Muscle layer of duodenum (tissue), 2 donors: ENCODE data around the gene GLCCI1.
"Not testable (repeated sequence)": the region's sequence is repeated elsewhere in the genome, so short reads cannot be mapped to it uniquely, and the experiment has no call there.

ENCODE experiments used
- H3K27ac ChIP-seq: one replicate; pipeline ENCODE4 v1.7.0; 2013; ENCODE audit warnings: mild to moderate bottlenecking, low read length
- H3K27me3 ChIP-seq: one replicate; pipeline ENCODE4 v1.7.0; 2013; ENCODE audit warnings: low read depth, mild to moderate bottlenecking, control low read depth, low read length
- H3K36me3 ChIP-seq, 2 donors: one replicate each; pipeline ENCODE4 v1.7.0; 2013; ENCODE audit warnings: low read length in 2 of 2, control low read depth in 1 of 2, mild to moderate bottlenecking in 1 of 2; ENCODE audit not compliant: insufficient read depth in 2 of 2, control insufficient read depth in 1 of 2
- H3K4me1 ChIP-seq, 2 donors: one replicate each; pipeline ENCODE4 v1.7.0; 2013; ENCODE audit warnings: low read length in 2 of 2, mild to moderate bottlenecking in 2 of 2, control low read depth in 1 of 2, moderate library complexity in 1 of 2; ENCODE audit not compliant: insufficient read depth in 2 of 2, control insufficient read depth in 1 of 2
- H3K4me3 ChIP-seq, 2 donors: one replicate each; pipeline ENCODE4 v1.7.0; 2013; ENCODE audit warnings: low read length in 2 of 2, low read depth in 1 of 2, mild to moderate bottlenecking in 1 of 2
- H3K9me3 ChIP-seq, 2 donors: one replicate each; pipeline ENCODE4 v1.7.0; 2013; ENCODE audit warnings: low read length in 2 of 2, control low read depth in 1 of 2, mild to moderate bottlenecking in 1 of 2; ENCODE audit not compliant: control insufficient read depth in 1 of 2
- donor health status: healthy.

The GLCCI1 gene

DNA sequence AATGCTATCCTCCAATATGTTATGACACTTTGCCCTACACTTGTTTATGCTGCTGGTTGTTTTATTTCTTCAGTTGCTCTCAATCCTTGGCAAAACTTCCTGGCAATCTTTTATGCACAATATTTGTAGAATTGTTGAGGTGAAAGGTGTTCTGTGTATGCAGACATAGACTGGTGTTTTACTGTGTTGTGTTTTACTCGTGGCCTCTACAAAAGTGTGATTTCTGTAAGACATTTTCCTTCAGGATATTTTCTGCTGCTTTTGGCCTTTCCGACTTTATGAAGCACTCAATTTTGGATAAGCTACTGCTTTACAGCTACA is 21.8 kb downstream of the GLCCI1 start:
- Histone ChIP-seq H3K36me3 (no peaks in the 10 kb centered on the region), H3K27me3 (no peaks in the 10 kb centered on the region), H3K9me3 (peaks cover 3 to 9% of the 10 kb centered on the region in 2 donors), H3K4me1 (peaks cover 0 to 11% of the 10 kb centered on the region in 2 donors), H3K4me3 (no peak overlapping the region), H3K27ac (no peak overlapping the region)

DNA sequence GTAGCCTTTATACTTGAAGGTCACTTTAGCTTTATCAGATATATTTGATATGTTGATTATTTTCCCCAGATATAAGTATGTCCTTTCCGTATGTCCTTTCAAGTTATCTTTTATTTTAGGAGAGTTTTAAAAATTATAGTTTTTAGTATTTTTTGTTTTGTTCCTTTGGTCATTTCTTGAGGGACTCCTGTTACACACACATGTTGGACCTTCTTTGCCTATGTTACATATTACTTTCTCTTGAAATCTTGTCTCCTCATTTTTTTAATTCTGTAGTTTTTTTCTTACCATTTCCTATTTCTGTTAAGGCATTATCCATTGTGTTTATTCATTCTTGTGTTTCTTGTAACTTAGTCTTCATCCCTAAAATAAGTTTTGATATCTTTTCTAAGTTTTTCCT is 23.9 kb downstream of the GLCCI1 start:
- no peaks in the 10 kb centered on the region for H3K36me3 ChIP-seq
- no peak overlapping the region for H3K27ac ChIP-seq
- H3K4me3 ChIP-seq = no peak overlapping the region
- H3K4me1 ChIP-seq = peaks cover 0 to 11% of the 10 kb centered on the region in 2 donors
- no peaks in the 10 kb centered on the region for H3K27me3 ChIP-seq
- H3K9me3 ChIP-seq = peaks cover 3 to 9% of the 10 kb centered on the region in 2 donors

DNA sequence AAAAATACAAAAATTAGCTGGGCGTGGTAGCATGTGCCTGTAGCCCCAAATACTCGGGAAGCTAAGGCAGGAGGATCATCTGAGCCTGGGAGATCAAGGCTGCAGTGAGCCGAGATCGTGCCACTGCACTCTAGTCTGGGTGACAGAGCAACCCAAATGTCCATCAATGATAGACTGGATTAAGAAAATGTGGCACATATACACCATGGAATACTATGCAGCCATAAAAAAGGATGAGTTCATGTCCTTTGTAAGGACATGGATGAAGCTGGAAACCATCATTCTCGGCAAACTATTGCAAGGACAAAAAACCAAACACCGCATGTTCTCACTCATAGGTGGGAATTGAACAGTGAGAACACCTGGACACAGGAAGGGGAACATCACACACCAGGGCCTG is 26.8 kb downstream of the GLCCI1 start:
- not testable (repeated sequence) for H3K4me1 ChIP-seq, H3K4me3 ChIP-seq, H3K27me3 ChIP-seq, H3K36me3 ChIP-seq, H3K27ac ChIP-seq
- H3K9me3 ChIP-seq = peaks cover 3 to 12% of the 10 kb centered on the region in 2 donors

GRCh38 chr7:7996568-7996967 is 28.0 kb downstream of the GLCCI1 start:
- Histone ChIP-seq H3K27ac (no peak overlapping the region), H3K27me3 (no peaks in the 10 kb centered on the region), H3K36me3 (no peaks in the 10 kb centered on the region), H3K9me3 (peaks cover 3 to 14% of the 10 kb centered on the region in 2 donors), H3K4me3 (no peak overlapping the region), H3K4me1 (no peaks in the 10 kb centered on the region)

GRCh38 chr7:8000315-8000941 is 31.8 kb downstream of the GLCCI1 start:
- Histone ChIP-seq H3K36me3 (peaks cover 0 to 5% of the 10 kb centered on the region in 2 donors), H3K4me1 (no peaks in the 10 kb centered on the region), H3K9me3 (peaks cover 0 to 7% of the 10 kb centered on the region in 2 donors), H3K27me3 (no peaks in the 10 kb centered on the region), H3K27ac (no peak overlapping the region), H3K4me3 (no peak overlapping the region)

DNA sequence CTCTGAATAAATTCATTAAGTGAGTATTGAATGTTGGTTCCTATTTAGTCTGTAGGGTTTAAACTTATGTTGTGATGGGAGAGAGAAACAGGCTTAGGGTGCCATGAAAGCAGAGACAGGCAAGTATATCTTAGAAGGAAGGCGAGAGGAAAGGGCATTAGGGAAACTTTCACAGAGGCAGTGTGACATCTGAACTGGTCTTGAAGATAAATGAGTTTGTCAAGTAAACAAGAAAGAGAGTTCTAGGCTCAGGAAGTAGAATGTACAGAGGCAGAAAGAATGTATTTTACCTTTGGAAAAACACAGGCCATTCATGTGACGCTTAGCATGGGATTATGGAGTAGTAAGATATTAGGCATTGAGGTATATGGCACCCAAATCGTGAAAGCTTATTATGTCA is 34.5 kb downstream of the GLCCI1 start:
- Histone ChIP-seq H3K4me3 (no peak overlapping the region), H3K9me3 (peaks cover 0 to 7% of the 10 kb centered on the region in 2 donors), H3K27ac (no peak overlapping the region), H3K27me3 (no peaks in the 10 kb centered on the region), H3K4me1 (no peaks in the 10 kb centered on the region), H3K36me3 (peaks cover 6 to 17% of the 10 kb centered on the region in 2 donors)

GRCh38 chr7:8005279-8005678 is 36.7 kb downstream of the GLCCI1 start:
- no peaks in the 10 kb centered on the region for H3K4me1 ChIP-seq
- peaks cover 10 to 17% of the 10 kb centered on the region in 2 donors for H3K36me3 ChIP-seq
- H3K27ac ChIP-seq = no peak overlapping the region
- H3K9me3 ChIP-seq = peaks cover 0 to 5% of the 10 kb centered on the region in 2 donors
- no peaks in the 10 kb centered on the region for H3K27me3 ChIP-seq
- H3K4me3 ChIP-seq = no peak overlapping the region

DNA sequence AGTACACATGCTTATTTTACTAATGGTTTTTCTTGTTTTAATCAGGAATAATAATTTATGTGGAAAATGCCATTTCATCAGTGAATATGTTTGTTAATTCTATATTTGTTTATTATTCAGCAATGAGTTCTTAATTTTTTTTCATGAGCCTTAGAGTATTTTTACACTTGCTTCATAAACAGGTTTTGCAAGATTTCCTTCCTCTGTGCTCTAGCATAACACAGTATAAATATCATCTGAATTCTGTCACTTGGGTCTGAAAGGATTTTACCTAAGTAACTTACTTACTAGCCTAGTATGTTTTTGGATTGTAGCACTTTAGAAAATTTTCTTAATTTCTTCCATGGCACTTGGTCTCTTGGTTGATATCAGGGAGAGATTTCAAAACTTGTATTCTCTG is 45.8 kb downstream of the GLCCI1 start:
- Histone ChIP-seq H3K4me3 (no peak overlapping the region), H3K4me1 (peaks cover 0 to 4% of the 10 kb centered on the region in 2 donors), H3K27me3 (no peaks in the 10 kb centered on the region), H3K36me3 (peaks cover 0 to 6% of the 10 kb centered on the region in 2 donors), H3K9me3 (no peaks in the 10 kb centered on the region), H3K27ac (no peak overlapping the region)

- H3K27ac ChIP-seq = no peak overlapping the region
- no peaks in the 10 kb centered on the region for H3K27me3 ChIP-seq
- H3K4me3 ChIP-seq = no peak overlapping the region
- peaks cover 0 to 6% of the 10 kb centered on the region in 2 donors for H3K36me3 ChIP-seq
- H3K4me1 ChIP-seq = peaks cover 0 to 4% of the 10 kb centered on the region in 2 donors
- H3K9me3 ChIP-seq = no peaks in the 10 kb centered on the region
Measured at GRCh38 chr7:8015100-8015745, 46.6 kb downstream of the GLCCI1 start.

- no peaks in the 10 kb centered on the region for H3K9me3 ChIP-seq
- no peaks in the 10 kb centered on the region for H3K27me3 ChIP-seq
- peaks cover 0 to 4% of the 10 kb centered on the region in 2 donors for H3K4me1 ChIP-seq
- no peak overlapping the region for H3K27ac ChIP-seq
- peaks cover 0 to 6% of the 10 kb centered on the region in 2 donors for H3K36me3 ChIP-seq
- no peak overlapping the region for H3K4me3 ChIP-seq
Measured at GRCh38 chr7:8015746-8016120, 47.1 kb downstream of the GLCCI1 start.

- H3K27ac ChIP-seq = no peak overlapping the region
- no peaks in the 10 kb centered on the region for H3K27me3 ChIP-seq
- no peak overlapping the region for H3K4me3 ChIP-seq
- H3K9me3 ChIP-seq = no peaks in the 10 kb centered on the region
- H3K36me3 ChIP-seq = peaks cover 0 to under 1% of the 10 kb centered on the region in 2 donors
- H3K4me1 ChIP-seq = peaks cover 0 to 4% of the 10 kb centered on the region in 2 donors
Measured at GRCh38 chr7:8017423-8017822, 48.8 kb downstream of the GLCCI1 start.

- peaks cover 2 to 7% of the 10 kb centered on the region in 2 donors for H3K36me3 ChIP-seq
- no peaks in the 10 kb centered on the region for H3K27me3 ChIP-seq
- no peak overlapping the region for H3K4me3 ChIP-seq
- no peak overlapping the region for H3K27ac ChIP-seq
- peaks cover 0 to 4% of the 10 kb centered on the region in 2 donors for H3K4me1 ChIP-seq
- no peaks in the 10 kb centered on the region for H3K9me3 ChIP-seq
Measured at GRCh38 chr7:8018961-8019360, 50.4 kb downstream of the GLCCI1 start.
